ENCODE measurements around the gene GATAD2B. TPM values are rescaled to one million over a fixed set of nuclear protein-coding genes. Genes with fewer than 3 reads are reported as not detected.

The GATAD2B gene
- total RNA-seq, 4 donors from 2014 or later: 16.7 to 28.1 (median 20.2) TPM

DNA sequence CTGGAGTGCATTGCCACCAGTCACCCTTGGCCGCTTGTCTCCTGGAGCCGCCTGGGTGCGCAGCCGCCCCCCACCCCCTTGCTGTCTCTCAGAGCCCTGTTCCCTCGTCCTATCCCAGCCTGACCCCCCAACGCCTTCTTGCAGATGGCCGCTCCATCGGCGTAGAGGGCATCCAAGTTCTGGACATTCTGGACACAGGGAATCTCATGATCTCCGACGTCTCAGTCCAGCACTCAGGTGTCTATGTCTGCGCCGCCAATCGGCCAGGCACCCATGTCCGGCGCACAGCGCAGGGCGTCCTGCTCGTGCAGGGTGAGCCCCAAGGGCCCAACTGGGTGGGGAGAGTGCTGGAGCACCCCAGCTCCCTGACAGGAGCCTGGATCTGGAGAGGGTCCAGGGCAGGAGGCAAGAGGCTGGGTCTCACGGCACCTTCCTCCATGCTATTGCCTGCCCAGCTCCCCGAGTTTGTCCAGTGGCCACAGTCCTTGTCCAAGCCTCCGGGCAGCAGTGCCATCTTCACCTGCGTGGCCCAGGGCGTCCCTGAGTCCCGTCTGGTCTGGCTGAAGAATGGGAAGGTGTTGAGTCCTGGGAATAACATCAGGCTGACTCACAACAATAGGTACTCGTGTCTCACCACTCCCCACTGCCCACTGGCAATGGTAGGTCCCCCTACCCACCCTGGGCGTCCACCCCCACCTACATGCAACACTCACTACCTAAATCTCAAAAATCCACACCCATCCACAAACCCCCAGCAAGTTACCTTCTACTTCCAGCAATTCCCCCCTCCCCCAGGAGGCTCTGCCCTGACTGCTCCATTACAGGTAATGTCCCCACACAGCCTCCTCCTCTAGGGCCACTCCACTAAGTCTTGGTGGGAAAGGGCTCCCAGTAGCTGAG is 123.0 kb downstream of the GATAD2B start:
- H3K27ac ChIP-seq: no peak overlapping the region
- peaks cover 0 to 10% (median 2%) of the 10 kb centered on the region in 4 donors for H3K4me1 ChIP-seq
- in situ Hi-C loops (cut with MboI; ENCODE audit: low pct_ligation_motif_present in 1 of 4, low pct_unique_long_range_greater_than_20kb in 1 of 4, low sequenced_read_pairs in 3 of 4) (loop anchor here (5.0 to 25.0 kb wide), 5 partner anchors 112 to 195 kb away; partner anchors contain the start of genes DENND4B (in 2 of the 4), GATAD2B (in 1 of the 4), RAB13 (in 1 of the 4) and RPS27 (in 1 of the 4)), intact Hi-C loops (cut with DNase I; ENCODE audit: low total_unique reads) (no loop called here)
- no peak overlapping the region for H3K4me3 ChIP-seq
- no peaks in the 10 kb centered on the region for H3K9me3 ChIP-seq
- TF ChIP-seq, protein P1, sequence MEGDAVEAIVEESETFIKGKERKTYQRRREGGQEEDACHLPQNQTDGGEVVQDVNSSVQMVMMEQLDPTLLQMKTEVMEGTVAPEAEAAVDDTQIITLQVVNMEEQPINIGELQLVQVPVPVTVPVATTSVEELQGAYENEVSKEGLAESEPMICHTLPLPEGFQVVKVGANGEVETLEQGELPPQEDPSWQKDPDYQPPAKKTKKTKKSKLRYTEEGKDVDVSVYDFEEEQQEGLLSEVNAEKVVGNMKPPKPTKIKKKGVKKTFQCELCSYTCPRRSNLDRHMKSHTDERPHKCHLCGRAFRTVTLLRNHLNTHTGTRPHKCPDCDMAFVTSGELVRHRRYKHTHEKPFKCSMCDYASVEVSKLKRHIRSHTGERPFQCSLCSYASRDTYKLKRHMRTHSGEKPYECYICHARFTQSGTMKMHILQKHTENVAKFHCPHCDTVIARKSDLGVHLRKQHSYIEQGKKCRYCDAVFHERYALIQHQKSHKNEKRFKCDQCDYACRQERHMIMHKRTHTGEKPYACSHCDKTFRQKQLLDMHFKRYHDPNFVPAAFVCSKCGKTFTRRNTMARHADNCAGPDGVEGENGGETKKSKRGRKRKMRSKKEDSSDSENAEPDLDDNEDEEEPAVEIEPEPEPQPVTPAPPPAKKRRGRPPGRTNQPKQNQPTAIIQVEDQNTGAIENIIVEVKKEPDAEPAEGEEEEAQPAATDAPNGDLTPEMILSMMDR (IDR thresholded peaks at IDR 0.05): no peak
- TF ChIP-seq EP300 (IDR thresholded peaks at IDR 0.05; ENCODE audit: low read depth) (no peak), POLR2A (IDR thresholded peaks at IDR 0.05) (no peak), POLR2AphosphoS5 (IDR thresholded peaks at IDR 0.05) (no peak)
- DNase-seq: no peak
- H3K36me3 ChIP-seq: no peaks in the 10 kb centered on the region
- H3K27me3 ChIP-seq: no peaks in the 10 kb centered on the region
- WGBS, 2 donors (ENCODE audit: low coverage in 1 of 2): 93% methylated on average over 26 of the region's 27 CpGs; no CpG with 5 or more reads in 1 of the 2 donors

DNA sequence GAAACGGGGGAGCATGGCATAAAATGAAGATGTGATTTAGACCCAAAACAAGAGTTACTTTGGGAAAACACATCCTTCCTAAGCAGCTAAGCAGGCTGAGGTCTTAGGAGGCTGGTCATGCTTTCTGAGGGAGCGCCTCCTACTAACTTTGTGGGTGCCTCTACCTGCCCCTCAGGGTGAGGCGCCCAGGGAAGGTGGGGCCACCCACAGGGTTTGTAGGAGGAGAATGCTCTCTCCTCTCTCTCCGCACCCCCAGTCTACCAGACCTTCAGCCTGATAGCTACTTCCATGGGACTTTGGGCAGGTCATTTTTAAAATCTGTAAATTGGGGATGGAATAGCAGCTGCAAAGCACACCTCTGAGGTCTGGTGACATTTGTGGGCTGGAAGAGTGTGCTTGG is 123.8 kb downstream of the GATAD2B start:
- H3K27me3 ChIP-seq: no peaks in the 10 kb centered on the region
- intact Hi-C loops (cut with DNase I; ENCODE audit: low total_unique reads): no loop called here
- DNase-seq: no peak
- H3K4me1 ChIP-seq: peaks cover 0 to 5% (median 2%) of the 10 kb centered on the region in 4 donors
- in situ Hi-C loops (cut with MboI; ENCODE audit: low pct_ligation_motif_present in 1 of 4, low pct_unique_long_range_greater_than_20kb in 1 of 4, low sequenced_read_pairs in 3 of 4): loop anchor here in 2 of 4 donors (10.0 kb wide), 2 partner anchors 186 to 196 kb away; partner anchors contain the start of genes RAB13 (in 1 of the 2) and RPS27 (in 1 of the 2)
- 60 to 89% methylated on average over 1 to 4 of the region's 4 CpGs for WGBS, 2 donors (ENCODE audit: low coverage in 1 of 2)
- H3K27ac ChIP-seq: no peak overlapping the region
- H3K9me3 ChIP-seq: no peaks in the 10 kb centered on the region
- no peaks in the 10 kb centered on the region for H3K36me3 ChIP-seq
- TF ChIP-seq POLR2A (IDR thresholded peaks at IDR 0.05): no peak
- TF ChIP-seq POLR2AphosphoS5 (IDR thresholded peaks at IDR 0.05): no peak
- TF ChIP-seq, protein P1 (IDR thresholded peaks at IDR 0.05): no peak
- TF ChIP-seq EP300 (IDR thresholded peaks at IDR 0.05; ENCODE audit: low read depth): no peak
- H3K4me3 ChIP-seq: no peak overlapping the region

DNA sequence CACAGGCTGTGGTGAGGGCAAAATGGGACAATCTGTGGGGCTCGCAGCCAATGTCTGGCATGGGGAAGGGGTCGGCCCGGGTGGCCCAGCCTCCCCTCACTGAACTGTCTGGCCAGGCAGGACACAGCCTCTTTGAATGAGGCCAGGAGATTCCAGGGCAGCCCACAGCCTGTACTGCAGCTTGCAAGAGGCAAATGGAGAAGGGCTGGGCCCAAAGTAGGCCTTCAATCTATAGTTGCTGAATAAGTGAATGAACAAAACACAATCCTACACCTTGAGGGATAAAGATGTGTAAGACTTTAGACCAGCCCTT is 124.3 kb downstream of the GATAD2B start:
- Histone ChIP-seq H3K36me3 (no peaks in the 10 kb centered on the region), H3K9me3 (no peaks in the 10 kb centered on the region), H3K4me1 (peaks cover 0 to 5% (median 1%) of the 10 kb centered on the region in 4 donors), H3K27me3 (no peaks in the 10 kb centered on the region), H3K4me3 (no peak overlapping the region), H3K27ac (no peak overlapping the region)
- intact Hi-C loops (cut with DNase I; ENCODE audit: low total_unique reads) (no loop called here), in situ Hi-C loops (cut with MboI; ENCODE audit: low pct_ligation_motif_present in 1 of 4, low pct_unique_long_range_greater_than_20kb in 1 of 4, low sequenced_read_pairs in 3 of 4) (loop anchor here in 2 of 4 donors (10.0 kb wide), 2 partner anchors 186 to 196 kb away; partner anchors contain the start of genes RAB13 (in 1 of the 2) and RPS27 (in 1 of the 2))
- TF ChIP-seq POLR2AphosphoS5 (IDR thresholded peaks at IDR 0.05) (no peak), POLR2A (IDR thresholded peaks at IDR 0.05) (no peak), EP300 (IDR thresholded peaks at IDR 0.05; ENCODE audit: low read depth) (no peak)
- TF ChIP-seq, protein P1 (IDR thresholded peaks at IDR 0.05): no peak
- DNase-seq: no peak
- WGBS, 2 donors (ENCODE audit: low coverage in 1 of 2): 65% methylated on average over 3 of the region's 3 CpGs; no CpG with 5 or more reads in 1 of the 2 donors
